Measurements from ENCODE around the gene EPC2.

EPC2 gene

DNA sequence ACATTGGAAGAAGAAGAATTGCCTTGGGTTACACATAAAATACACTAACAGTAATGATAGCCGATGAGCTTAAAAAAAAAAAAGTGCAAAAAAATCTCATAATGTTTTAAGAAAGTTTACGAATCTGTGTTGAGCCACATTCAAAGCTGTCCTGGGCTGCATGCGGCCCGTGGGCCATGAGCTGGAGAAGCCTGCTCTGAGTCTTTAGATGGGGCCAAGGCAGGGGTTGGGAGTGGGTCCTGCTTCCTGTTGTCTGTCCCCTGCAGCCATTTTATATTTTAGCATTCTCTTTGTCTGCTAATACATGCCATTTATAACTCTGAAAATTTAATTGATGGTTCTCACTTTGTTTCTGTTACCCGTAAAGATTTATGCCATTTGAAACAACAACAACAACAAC is 93.2 kb downstream of the EPC2 start:
- in situ Hi-C loops (cut with HindIII; ENCODE audit: low sequenced_read_pairs) = no loop called here
- no peak for DNase-seq (ENCODE audit: low read depth, low spot score)
- H3K4me3 ChIP-seq (ENCODE audit: low read depth, low read length) = no peak overlapping the region
- TF ChIP-seq, protein P1, sequence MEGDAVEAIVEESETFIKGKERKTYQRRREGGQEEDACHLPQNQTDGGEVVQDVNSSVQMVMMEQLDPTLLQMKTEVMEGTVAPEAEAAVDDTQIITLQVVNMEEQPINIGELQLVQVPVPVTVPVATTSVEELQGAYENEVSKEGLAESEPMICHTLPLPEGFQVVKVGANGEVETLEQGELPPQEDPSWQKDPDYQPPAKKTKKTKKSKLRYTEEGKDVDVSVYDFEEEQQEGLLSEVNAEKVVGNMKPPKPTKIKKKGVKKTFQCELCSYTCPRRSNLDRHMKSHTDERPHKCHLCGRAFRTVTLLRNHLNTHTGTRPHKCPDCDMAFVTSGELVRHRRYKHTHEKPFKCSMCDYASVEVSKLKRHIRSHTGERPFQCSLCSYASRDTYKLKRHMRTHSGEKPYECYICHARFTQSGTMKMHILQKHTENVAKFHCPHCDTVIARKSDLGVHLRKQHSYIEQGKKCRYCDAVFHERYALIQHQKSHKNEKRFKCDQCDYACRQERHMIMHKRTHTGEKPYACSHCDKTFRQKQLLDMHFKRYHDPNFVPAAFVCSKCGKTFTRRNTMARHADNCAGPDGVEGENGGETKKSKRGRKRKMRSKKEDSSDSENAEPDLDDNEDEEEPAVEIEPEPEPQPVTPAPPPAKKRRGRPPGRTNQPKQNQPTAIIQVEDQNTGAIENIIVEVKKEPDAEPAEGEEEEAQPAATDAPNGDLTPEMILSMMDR (IDR thresholded peaks at IDR 0.05; ENCODE audit: low read depth, low read length) = no peak

DNA sequence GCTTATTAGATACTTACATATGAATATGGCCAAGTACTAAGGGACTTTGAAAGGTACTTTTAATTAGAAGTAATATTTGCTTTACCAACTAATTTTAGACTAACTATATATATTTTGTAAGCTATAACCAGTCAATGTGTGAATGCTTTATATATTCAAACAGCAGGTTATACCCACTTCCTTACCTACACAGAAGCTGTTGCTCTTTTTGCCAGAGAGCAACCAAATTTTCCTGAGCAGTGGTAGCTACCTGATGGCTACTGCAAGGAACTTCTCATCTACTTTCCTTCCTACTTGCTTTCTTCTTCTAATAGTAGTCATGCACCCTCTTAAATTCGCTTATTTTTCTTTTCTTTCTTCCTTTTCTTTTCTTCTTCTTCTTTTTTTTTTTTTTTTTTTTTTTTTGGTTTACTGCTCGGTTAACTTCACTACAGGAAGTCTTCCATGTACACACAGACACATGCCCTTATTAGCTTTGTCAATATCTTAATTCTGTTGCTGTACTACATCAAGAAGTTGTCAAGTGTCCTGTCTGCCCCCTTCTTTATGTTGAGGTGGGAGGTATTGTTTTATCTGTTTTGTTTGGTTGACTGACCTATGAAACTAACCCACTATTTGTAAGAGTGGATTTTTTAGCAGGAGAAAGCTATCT is 95.0 kb downstream of the EPC2 start:
- DNase-seq (ENCODE audit: low read depth, low spot score) = no peak
- in situ Hi-C loops (cut with HindIII; ENCODE audit: low sequenced_read_pairs) = no loop called here
- TF ChIP-seq, protein P1 (IDR thresholded peaks at IDR 0.05; ENCODE audit: low read depth, low read length) = no peak
- no peak overlapping the region for H3K4me3 ChIP-seq (ENCODE audit: low read depth, low read length)

DNA sequence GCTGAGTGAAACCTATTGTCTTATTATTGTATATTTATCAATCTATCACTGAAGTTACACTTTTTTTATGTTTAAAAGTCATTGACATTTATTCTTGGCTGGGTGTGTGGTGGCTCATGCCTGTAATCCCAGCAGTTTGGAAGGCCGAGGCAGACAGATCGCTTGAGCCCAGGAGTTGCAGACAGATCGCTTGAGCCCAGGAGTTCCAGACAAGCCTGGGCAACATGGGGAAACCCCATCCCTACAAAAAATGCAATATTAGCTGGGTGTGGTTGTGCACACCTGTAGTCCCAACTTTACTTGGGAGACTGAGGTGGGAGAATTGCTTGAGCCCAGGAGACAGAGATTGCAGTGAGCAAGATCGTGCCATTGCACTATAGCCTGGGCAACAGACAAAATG is 97.8 kb downstream of the EPC2 start:
- TF ChIP-seq, protein P1 (IDR thresholded peaks at IDR 0.05; ENCODE audit: low read depth, low read length) = no peak
- no peak for DNase-seq (ENCODE audit: low read depth, low spot score)
- in situ Hi-C loops (cut with HindIII; ENCODE audit: low sequenced_read_pairs) = no loop called here
- H3K4me3 ChIP-seq (ENCODE audit: low read depth, low read length) = no peak overlapping the region

DNA sequence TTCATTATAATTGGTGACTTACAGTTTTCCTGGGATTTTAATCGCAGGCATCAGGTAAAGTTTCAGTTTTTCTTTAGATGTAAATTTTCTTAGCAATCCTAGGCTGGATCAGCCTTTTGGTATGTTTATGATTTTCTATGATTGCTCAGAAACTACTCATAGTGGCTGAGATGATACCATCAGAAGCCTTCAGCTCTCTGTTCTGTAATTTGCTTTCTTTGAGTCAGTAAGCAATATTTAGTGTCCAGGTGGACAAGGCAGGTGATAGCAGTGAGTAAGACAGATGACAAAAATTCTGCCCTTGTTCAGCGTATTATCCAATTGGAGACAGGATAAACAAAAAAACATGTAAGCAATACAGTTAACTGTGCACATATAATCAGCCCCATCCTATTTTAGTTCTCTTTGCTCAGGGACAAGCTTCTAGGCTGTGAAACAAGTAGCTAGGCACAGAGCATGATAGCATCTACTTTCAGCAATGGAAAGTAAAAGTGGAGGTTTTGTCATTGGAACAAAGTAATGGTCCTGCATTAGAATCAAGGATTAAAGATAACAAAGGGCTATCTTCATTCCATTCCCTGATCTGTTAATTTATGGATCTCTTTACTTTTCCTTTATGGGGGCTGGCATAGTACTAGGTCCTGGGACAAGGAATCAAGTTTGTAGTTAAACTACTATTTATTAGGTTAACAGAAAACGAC is 100.8 kb downstream of the EPC2 start:
- in situ Hi-C loops (cut with HindIII; ENCODE audit: low sequenced_read_pairs) = no loop called here
- TF ChIP-seq, protein P1 (IDR thresholded peaks at IDR 0.05; ENCODE audit: low read depth, low read length) = no peak
- H3K4me3 ChIP-seq (ENCODE audit: low read depth, low read length) = no peak overlapping the region
- no peak for DNase-seq (ENCODE audit: low read depth, low spot score)

DNA sequence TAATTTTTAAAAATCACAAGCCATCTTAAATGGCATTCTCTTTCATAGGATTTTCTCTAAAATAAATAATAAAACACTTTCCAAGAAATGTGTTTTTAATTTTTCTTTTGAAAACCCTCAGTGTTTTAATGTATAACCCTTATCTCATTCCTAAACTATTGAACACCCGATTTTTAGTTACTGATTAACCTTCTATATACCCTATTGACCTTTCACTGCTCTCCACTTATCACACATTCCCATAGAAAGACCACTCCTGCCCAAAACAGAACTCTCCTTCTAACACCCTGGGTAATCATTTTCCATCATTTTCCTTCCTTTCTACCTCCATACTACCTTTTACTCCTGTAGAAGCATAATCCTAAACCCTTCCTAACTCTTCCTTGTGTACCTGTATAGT is 102.4 kb downstream of the EPC2 start:
- DNase-seq (ENCODE audit: low read depth, low spot score) = no peak
- H3K4me3 ChIP-seq (ENCODE audit: low read depth, low read length) = no peak overlapping the region
- in situ Hi-C loops (cut with HindIII; ENCODE audit: low sequenced_read_pairs) = no loop called here
- TF ChIP-seq, protein P1 (IDR thresholded peaks at IDR 0.05; ENCODE audit: low read depth, low read length) = no peak

DNA sequence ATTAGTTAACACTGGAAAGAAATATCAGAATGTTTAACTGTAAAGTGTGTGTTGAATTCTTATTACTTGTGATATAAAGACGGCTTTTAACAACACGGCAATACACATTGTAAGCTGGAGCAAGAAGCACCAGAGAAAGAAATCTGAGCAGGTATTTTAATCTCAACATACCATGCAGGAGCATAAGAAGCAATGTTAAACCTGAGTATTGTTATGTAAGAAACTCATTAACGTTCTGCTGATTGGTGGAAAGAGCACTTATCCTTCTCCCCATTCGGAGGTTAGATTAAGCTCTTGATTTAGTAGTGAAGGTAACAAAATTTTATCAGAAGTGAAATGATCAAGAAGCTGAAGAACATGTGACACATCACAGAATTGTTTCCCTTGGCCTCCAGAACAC is 107.4 kb downstream of the EPC2 start:
- no peak overlapping the region for H3K4me3 ChIP-seq (ENCODE audit: low read depth, low read length)
- in situ Hi-C loops (cut with HindIII; ENCODE audit: low sequenced_read_pairs) = no loop called here
- no peak for DNase-seq (ENCODE audit: low read depth, low spot score)
- TF ChIP-seq, protein P1 (IDR thresholded peaks at IDR 0.05; ENCODE audit: low read depth, low read length) = no peak
